ENCODE measurements around the gene FOXP1.
A peak's percentile ranks its signal among the peaks of the same experiment; 100 is the strongest.

DNA sequence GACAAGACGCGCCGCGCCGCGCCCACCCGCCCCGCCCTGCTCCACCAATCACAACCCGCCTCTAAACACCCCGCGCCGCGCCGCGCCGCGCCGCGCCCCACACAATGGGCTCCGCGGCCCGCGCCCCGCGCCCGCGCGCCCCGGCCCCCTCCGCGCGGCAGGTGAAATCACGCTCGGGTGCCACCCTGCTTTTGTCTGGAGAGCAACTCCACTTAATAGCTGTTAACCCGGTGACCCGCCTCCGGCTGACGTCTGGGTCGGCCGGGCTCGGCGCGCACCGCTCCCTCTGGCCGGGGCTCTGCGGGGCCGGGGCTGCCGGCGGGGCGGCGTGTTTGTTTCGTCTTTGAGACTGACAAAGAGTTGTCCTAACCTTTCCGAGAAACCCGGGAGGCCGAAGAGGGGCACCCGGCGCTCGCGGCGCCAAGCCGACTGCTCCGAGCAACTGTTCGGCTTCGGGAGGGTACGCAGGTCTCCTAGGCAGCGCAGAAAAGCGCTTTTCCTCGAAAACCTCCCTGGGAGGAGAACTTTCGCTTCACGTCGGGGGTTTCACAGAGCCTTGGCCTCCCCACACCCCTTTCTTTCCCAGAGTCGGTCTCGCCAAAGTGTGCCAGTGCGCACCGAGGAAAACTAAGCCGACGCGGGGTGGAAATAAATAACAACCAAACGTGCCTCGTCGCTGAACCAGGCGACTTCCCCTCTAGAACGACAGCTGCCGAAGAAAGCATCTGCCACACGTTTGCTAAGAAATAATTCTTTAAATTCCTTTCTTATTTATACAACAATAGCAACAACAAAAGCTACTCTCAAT, 518.4 kb downstream of the FOXP1 start:
- no peak for TF ChIP-seq POLR2A (IDR thresholded peaks at IDR 0.05; ENCODE audit: control extremely low read depth in 1 of 2, low read depth in 2 of 2, low read length in 2 of 2)
- TF ChIP-seq CREB1 (IDR thresholded peaks at IDR 0.05): no peak
- TF ChIP-seq EZH2 (IDR thresholded peaks at IDR 0.05; ENCODE audit: low read depth, low read length, severe bottlenecking): no peak
- TF ChIP-seq, protein P1, sequence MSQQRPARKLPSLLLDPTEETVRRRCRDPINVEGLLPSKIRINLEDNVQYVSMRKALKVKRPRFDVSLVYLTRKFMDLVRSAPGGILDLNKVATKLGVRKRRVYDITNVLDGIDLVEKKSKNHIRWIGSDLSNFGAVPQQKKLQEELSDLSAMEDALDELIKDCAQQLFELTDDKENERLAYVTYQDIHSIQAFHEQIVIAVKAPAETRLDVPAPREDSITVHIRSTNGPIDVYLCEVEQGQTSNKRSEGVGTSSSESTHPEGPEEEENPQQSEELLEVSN (IDR thresholded peaks at IDR 0.05): no peak
- TF ChIP-seq, protein P2, sequence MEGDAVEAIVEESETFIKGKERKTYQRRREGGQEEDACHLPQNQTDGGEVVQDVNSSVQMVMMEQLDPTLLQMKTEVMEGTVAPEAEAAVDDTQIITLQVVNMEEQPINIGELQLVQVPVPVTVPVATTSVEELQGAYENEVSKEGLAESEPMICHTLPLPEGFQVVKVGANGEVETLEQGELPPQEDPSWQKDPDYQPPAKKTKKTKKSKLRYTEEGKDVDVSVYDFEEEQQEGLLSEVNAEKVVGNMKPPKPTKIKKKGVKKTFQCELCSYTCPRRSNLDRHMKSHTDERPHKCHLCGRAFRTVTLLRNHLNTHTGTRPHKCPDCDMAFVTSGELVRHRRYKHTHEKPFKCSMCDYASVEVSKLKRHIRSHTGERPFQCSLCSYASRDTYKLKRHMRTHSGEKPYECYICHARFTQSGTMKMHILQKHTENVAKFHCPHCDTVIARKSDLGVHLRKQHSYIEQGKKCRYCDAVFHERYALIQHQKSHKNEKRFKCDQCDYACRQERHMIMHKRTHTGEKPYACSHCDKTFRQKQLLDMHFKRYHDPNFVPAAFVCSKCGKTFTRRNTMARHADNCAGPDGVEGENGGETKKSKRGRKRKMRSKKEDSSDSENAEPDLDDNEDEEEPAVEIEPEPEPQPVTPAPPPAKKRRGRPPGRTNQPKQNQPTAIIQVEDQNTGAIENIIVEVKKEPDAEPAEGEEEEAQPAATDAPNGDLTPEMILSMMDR (IDR thresholded peaks at IDR 0.05; ENCODE audit: control extremely low read depth in 1 of 3, insufficient read depth in 1 of 3, low read depth in 1 of 3, low read length in 3 of 3): no peak
- no peak for TF ChIP-seq CEBPB (IDR thresholded peaks at IDR 0.05; ENCODE audit: low read depth, low read length)
- no peak for TF ChIP-seq SP2 (IDR thresholded peaks at IDR 0.05; ENCODE audit: low read length)
- no peak for TF ChIP-seq POLR2AphosphoS5 (IDR thresholded peaks at IDR 0.05; ENCODE audit: low read depth, low read length)
- no peak; the same call in 1 of the 2 replicates for TF ChIP-seq RBBP5 (IDR thresholded peaks at IDR 0.05; ENCODE audit: borderline replicate concordance, low read depth, low read length)
- no peak for TF ChIP-seq YY1 (IDR thresholded peaks at IDR 0.05; ENCODE audit: low read depth, low read length)
- TF ChIP-seq GABPA (IDR thresholded peaks at IDR 0.05; ENCODE audit: borderline replicate concordance, insufficient read depth, low read length): peak; percentile 44; the same call in 1 of the 2 replicates
- TF ChIP-seq RXRA (IDR thresholded peaks at IDR 0.05; ENCODE audit: insufficient read depth, low read depth, low read length): no peak
- no peak for TF ChIP-seq PHF8 (conservative IDR thresholded peaks at IDR 0.05; ENCODE audit: low read depth, low read length)

All from H1 (cell line).